ENCODE data around the gene RNPEP. TPM values are rescaled to one million over a fixed set of nuclear protein-coding genes. Genes with fewer than 3 reads are reported as not detected.

RNPEP gene
- total RNA-seq, 4 donors from 2014 or later, result 107 to 168 (median 135) TPM

DNA sequence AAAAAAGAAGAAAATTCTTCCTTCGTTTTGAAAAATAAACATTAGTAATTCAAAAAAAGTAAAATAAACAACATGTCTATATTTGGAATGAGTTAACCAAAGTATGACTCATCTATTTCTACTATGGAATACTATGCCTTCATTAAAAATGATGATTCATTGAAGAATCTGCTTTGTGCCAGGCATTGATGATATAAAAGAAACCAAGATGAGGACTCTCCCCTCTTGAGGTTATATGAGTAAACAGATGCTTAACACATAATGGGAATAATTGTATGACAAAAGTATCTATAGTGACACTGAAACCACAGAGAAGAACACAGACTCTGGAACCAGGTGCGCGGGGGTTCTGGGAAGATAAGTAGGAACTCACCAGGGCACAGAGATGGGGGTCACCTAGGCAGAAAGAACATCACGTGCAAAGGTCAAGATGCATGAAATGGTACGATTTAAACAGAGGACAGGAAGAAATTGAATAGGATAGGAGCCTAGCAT lies 46.8 kb downstream of the RNPEP start:
- TF ChIP-seq POLR2A (IDR thresholded peaks at IDR 0.05) (no peak), EP300 (IDR thresholded peaks at IDR 0.05) (no peak)
- TF ChIP-seq, protein P1, sequence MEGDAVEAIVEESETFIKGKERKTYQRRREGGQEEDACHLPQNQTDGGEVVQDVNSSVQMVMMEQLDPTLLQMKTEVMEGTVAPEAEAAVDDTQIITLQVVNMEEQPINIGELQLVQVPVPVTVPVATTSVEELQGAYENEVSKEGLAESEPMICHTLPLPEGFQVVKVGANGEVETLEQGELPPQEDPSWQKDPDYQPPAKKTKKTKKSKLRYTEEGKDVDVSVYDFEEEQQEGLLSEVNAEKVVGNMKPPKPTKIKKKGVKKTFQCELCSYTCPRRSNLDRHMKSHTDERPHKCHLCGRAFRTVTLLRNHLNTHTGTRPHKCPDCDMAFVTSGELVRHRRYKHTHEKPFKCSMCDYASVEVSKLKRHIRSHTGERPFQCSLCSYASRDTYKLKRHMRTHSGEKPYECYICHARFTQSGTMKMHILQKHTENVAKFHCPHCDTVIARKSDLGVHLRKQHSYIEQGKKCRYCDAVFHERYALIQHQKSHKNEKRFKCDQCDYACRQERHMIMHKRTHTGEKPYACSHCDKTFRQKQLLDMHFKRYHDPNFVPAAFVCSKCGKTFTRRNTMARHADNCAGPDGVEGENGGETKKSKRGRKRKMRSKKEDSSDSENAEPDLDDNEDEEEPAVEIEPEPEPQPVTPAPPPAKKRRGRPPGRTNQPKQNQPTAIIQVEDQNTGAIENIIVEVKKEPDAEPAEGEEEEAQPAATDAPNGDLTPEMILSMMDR (IDR thresholded peaks at IDR 0.05), result no peak
- Histone ChIP-seq H3K27me3 (no peaks in the 10 kb centered on the region), H3K9me3 (no peaks in the 10 kb centered on the region), H3K4me3 (no peak overlapping the region), H3K4me1 (peaks cover 0 to 2% (median under 1%) of the 10 kb centered on the region in 4 donors), H3K27ac (no peak overlapping the region), H3K36me3 (no peaks in the 10 kb centered on the region)
- WGBS, 2 donors, result 69 to 73% methylated on average over 5 of the region's 5 CpGs
- DNase-seq (ENCODE audit: low spot score in 2 of 2), result no peak

DNA sequence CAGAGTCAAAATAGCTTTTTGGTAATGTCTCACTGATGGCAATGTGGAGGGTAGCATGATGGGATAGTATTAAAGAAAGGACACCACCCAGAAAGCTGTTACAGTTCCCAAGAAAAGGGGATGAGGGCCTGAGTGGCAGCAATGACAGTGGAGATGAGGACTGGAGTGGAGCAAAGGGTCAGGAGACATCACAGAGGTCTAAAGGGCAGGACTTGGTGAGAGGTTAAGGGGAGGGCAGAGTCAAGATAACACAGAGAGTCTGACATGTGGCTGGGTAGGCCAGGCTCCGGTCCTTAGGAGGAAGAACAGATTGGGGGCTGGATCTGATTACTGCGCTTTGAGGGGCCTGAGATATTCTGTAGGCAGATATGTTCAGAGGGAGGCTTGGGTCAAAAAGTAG lies 47.3 kb downstream of the RNPEP start:
- no peaks in the 10 kb centered on the region for H3K9me3 ChIP-seq
- no peak for DNase-seq (ENCODE audit: low spot score in 2 of 2)
- H3K4me3 ChIP-seq, result no peak overlapping the region
- no peaks in the 10 kb centered on the region for H3K27me3 ChIP-seq
- peaks cover 0 to 7% (median 2%) of the 10 kb centered on the region in 4 donors for H3K4me1 ChIP-seq
- no peak overlapping the region for H3K27ac ChIP-seq
- H3K36me3 ChIP-seq, result no peaks in the 10 kb centered on the region
- 78 to 89% methylated on average over 2 of the region's 2 CpGs for WGBS, 2 donors
- TF ChIP-seq, protein P1 (IDR thresholded peaks at IDR 0.05), result no peak
- TF ChIP-seq EP300 (IDR thresholded peaks at IDR 0.05) (no peak), POLR2A (IDR thresholded peaks at IDR 0.05) (no peak)

DNA sequence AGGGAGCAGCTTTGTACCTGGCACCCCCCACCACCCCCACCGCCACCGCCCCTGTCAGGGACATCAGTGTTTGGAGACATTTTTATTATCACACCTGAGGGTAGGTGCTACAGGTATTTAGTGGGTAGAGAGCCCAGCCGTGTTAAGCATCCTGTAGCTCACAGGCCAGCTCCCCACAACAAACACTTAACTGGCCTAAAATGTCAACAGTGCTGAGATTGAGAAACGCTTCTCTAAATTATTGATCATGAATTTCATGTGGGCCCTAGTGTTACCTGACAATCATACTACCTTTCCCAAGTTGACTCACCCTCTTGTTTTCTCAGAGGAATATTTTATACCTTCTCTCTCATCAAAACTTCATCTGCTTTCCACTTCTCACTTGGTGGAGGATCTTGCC lies 49.3 kb downstream of the RNPEP start:
- no peaks in the 10 kb centered on the region for H3K27me3 ChIP-seq
- no peak overlapping the region for H3K4me3 ChIP-seq
- WGBS, 2 donors, result 84 to 87% methylated on average over 4 of the region's 4 CpGs
- peaks cover 0 to 19% (median 10%) of the 10 kb centered on the region in 4 donors for H3K4me1 ChIP-seq
- TF ChIP-seq, protein P1 (IDR thresholded peaks at IDR 0.05), result no peak
- TF ChIP-seq POLR2A (IDR thresholded peaks at IDR 0.05), result no peak
- no peak for TF ChIP-seq EP300 (IDR thresholded peaks at IDR 0.05)
- H3K36me3 ChIP-seq, result no peaks in the 10 kb centered on the region
- H3K27ac ChIP-seq, result no peak overlapping the region
- DNase-seq (ENCODE audit: low spot score in 2 of 2), result no peak
- no peaks in the 10 kb centered on the region for H3K9me3 ChIP-seq

DNA sequence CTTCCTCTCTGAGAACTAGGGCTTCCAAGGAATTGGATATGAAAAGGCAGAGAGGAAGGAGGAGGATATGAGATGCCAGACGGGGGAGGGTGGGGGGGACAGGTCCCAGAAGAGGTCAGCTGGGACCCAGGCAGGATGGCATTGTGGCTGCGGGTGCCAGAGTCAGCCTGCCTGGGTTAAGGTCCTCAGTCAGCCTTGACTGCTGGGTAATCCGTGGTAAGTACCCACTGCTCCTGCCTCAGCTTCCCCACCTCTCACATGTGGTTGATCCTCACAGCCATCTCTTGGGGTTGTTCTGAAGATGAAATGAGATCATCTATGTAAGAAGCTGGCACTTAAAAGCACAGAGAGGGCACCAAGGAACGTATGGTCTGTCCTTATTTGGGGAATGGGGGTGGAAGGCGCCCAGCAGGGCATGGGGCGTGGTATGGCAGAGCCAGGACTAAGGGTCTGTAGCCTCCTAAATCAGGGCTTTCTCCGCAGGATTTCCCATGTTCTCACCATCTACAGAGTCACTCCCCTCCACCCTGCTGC lies 51.8 kb downstream of the RNPEP start:
- Histone ChIP-seq H3K36me3 (no peaks in the 10 kb centered on the region), H3K9me3 (no peaks in the 10 kb centered on the region), H3K4me3 (no peak overlapping the region), H3K27me3 (no peaks in the 10 kb centered on the region), H3K4me1 (peaks cover 0 to 19% (median 10%) of the 10 kb centered on the region in 4 donors), H3K27ac (peak overlapping the region in 3 of 4 donors; percentile 77 to 79 (median 78))
- TF ChIP-seq POLR2A (IDR thresholded peaks at IDR 0.05), result no peak
- TF ChIP-seq EP300 (IDR thresholded peaks at IDR 0.05), result no peak
- TF ChIP-seq, protein P1 (IDR thresholded peaks at IDR 0.05), result no peak
- no peak for DNase-seq (ENCODE audit: low spot score in 2 of 2)
- 74 to 80% methylated on average over 7 of the region's 7 CpGs for WGBS, 2 donors

DNA sequence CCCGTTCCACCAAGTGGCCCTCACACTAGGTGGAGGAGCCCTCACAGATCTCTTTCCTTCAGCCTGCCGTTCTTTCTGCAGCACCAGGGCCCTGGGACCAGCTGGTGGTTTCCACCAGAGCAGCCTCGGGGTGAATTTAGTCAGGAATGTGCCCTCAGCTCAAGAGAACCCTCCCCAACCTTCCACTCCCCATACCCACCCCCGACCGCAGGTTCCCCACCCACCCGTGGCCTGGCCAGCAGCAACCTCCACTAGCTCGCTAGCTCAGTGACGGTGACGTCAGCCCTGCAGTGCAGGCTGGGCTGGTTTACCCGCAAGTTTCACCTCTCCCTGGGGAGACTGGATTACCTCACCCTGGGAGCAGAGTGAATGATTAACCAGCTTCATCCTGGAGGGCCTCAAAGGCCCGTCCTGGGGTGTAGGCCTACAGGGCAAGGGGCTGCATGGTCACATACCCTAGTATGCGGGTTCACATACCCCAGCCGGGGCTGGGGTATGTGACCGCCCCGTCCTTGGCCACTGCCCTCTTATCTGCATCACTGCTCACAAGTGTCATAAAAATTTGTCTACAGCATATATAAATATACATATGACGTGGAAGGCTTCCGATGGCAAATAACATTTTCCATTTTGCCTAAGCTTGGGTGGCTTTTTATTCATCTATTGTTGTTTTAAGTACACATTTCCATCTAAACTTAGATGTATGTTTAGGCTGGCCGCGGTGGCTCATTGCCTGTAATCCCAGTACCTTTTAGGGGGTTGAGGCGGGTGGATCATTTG lies 52.4 kb downstream of the RNPEP start:
- no peak overlapping the region for H3K4me3 ChIP-seq
- peak; percentile 72 for DNase-seq (ENCODE audit: low spot score in 2 of 2)
- no peaks in the 10 kb centered on the region for H3K27me3 ChIP-seq
- no peaks in the 10 kb centered on the region for H3K36me3 ChIP-seq
- WGBS, 2 donors, result 42% methylated on average over 19 to 20 of the region's 20 CpGs
- H3K9me3 ChIP-seq, result no peaks in the 10 kb centered on the region
- H3K27ac ChIP-seq, result peak overlapping the region in 3 of 4 donors; percentile 77 to 79 (median 78)
- H3K4me1 ChIP-seq, result peaks cover 0 to 19% (median 10%) of the 10 kb centered on the region in 4 donors
- TF ChIP-seq EP300 (IDR thresholded peaks at IDR 0.05) (peak in 1 of 2 donors; percentile 43), POLR2A (IDR thresholded peaks at IDR 0.05) (no peak)

Data from tibial nerve (tissue), 4 donors.